A673 (cell line): Measurements from ENCODE around the gene WRAP53.

Experiments
- CTCF ChIP-seq: fragments of 300-800, 200-600 bp; sonication (generic); conservative IDR thresholded peaks from 2 replicates; pipeline ENCODE4 v1.5.1; 2017; ENCODE audit warnings: low read depth, mild to moderate bottlenecking, antibody characterized with exemption, low read length, moderate library complexity, mixed read lengths
- EZH2 ChIP-seq: fragments of 200-600 bp; sonication (generic); IDR thresholded peaks from 2 replicates; pipeline ENCODE4 v1.6.1; 2017; ENCODE audit warnings: borderline replicate concordance, low read depth, mild to moderate bottlenecking, mixed read lengths, antibody characterized with exemption, low read length; ENCODE audit not compliant: poor library complexity, severe bottlenecking

GRCh38 chr17:7742729-7743128, 54.5 kb downstream of the WRAP53 start:
- TF ChIP-seq CTCF (no peak), EZH2 (no peak)
